ENCODE data around the gene LURAP1L. TPM values are rescaled to one million over a fixed set of nuclear protein-coding genes. Genes with fewer than 3 reads are reported as not detected.

Gene LURAP1L
- polyA plus RNA-seq, 1 donor (not counting 4 experiments of a cell fraction or from before 2014, with no cell fraction given) = 25.0 TPM

Small RNAs within 50 kb of the gene (small RNA-seq; reads per million reads assigned to genes)
- gene RN7SL849P (ENCODE audit: insufficient read length in 3 of 3, low read depth in 3 of 3, low replicate concordance in 1 of 3) = 0 reads per million in 3 experiments

Other genes starting within 250 kb of the LURAP1L start
- 0.07 to 0.50 TPM (median 0.19 TPM) in 3 replicates for gene TYRP1, start 81.6 kb upstream of the LURAP1L start, polyA plus RNA-seq